Inferior parietal cortex (tissue), 1 donor: ENCODE results near the gene PLD6.

ENCODE experiments used
- DNase-seq: peaks from one replicate; pipeline ENCODE4 v3.0.0-alpha.2; 2016; ENCODE audit errors: extremely low spot score

The PLD6 gene

GRCh38 chr17:17155568-17155967 is 50.6 kb downstream of the PLD6 start:
- no peak for DNase-seq

- DNase-seq, result no peak
Observed at GRCh38 chr17:17154981-17155380, 51.2 kb downstream of the PLD6 start.

- DNase-seq, result no peak
Observed at GRCh38 chr17:17154556-17154955, 51.6 kb downstream of the PLD6 start.

- DNase-seq, result no peak
Observed at GRCh38 chr17:17153709-17154108, 52.4 kb downstream of the PLD6 start.

- DNase-seq, result no peak
Observed at GRCh38 chr17:17153071-17153470, 53.1 kb downstream of the PLD6 start.

GRCh38 chr17:17152385-17152784 is 53.7 kb downstream of the PLD6 start:
- DNase-seq, result no peak

- DNase-seq, result peak; percentile 77
Observed at GRCh38 chr17:17151962-17152361, 54.2 kb downstream of the PLD6 start.

- DNase-seq, result no peak
Observed at GRCh38 chr17:17151541-17151940, 54.6 kb downstream of the PLD6 start.

- DNase-seq, result no peak
Observed at GRCh38 chr17:17151055-17151454, 55.1 kb downstream of the PLD6 start.
